SH-SY5Y (cell line): ENCODE results near the gene NKIRAS2.

Experiments
- GATA2 ChIP-seq: IDR thresholded peaks from 2 replicates; pipeline ENCODE4 v1.6.1; 2011; ENCODE audit warnings: mild to moderate bottlenecking, low read depth, low read length
- GATA3 ChIP-seq: IDR thresholded peaks from 2 replicates; pipeline ENCODE4 v1.6.1; 2011; ENCODE audit warnings: low read depth, mild to moderate bottlenecking, low read length, moderate library complexity

Gene NKIRAS2

GRCh38 chr17:42010898-42011516 lies 8.9 kb upstream of the NKIRAS2 start:
- TF ChIP-seq GATA3 (no peak), GATA2 (no peak)

DNA sequence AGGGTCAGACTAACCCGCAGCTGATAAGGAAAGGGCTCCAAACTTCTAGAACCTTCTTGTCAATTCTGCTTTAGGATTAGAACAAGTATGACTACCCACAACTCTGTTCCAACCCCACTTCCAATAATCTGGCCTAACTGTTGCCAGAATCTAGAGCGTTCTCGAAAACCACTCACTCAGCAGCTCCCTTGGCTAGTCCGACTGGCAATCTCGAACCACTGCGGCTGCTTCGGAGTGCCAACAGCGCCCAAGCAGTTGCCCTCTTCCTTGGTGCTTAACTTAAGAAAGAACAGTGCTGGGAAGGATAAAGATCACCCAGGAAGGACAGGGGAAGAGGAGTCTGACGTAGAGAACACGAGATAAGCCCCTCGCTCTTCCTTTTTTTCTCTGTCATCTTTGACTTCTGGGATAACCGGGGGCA lies 3.5 kb upstream of the NKIRAS2 start:
- TF ChIP-seq GATA2 (no peak), GATA3 (no peak)

DNA sequence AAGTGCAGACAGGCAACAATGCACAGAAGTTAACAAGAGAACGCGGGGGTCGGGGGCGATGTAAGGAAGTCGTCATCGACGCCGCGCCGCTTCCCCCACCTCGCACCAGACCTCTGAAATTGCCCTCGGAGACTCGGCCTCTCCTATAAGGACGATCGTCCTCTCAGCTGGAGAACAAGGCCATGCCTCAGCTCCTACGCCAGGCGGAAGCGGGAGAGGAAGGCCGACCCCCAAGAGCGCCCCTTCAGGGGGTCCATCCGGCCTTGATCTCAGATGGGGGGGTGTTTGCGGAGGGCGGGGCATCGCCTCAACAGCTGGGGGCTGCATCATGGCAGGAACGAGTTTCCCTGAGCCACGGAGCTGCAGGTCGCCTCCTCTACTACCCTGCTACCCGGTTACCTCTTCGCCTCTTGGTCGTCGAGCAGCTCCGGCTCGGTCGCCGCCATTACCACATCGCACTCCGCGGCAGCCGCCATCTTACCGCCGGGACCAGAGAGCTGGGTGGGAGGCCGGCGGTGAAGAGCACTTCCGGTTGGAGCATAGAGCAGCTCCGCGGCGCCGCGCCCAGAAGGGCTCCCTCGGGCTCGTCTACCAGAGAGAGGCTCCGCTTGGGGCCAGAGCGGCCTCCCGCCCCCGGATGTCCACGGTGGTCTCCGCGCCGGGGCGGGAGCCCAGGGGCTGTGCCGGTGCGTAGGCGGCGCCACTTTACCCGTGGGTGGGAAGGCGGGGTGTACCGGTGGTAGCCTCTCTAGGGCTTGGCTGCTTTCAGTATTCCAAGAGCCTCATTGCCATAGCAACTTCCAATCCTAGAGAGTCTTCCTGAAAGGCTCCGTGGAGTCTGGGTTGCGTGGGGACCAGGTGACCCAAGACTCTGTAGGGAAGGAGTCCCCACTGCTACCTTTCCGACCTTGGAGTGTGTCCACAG lies 2.7 kb upstream of the NKIRAS2 start, which contains the start of gene DNAJC7:
Gene DNAJC7, minus strand, starts transcription at position 499 of the 925 bp plus-strand sequence. Its CDS starts 23 bp downstream, at position 476.
- no peak for TF ChIP-seq GATA3
- no peak; the same call in 1 of the 2 replicates for TF ChIP-seq GATA2

GRCh38 chr17:42017866-42018200 lies 2.1 kb upstream of the NKIRAS2 start:
- TF ChIP-seq GATA2 (no peak), GATA3 (no peak)

DNA sequence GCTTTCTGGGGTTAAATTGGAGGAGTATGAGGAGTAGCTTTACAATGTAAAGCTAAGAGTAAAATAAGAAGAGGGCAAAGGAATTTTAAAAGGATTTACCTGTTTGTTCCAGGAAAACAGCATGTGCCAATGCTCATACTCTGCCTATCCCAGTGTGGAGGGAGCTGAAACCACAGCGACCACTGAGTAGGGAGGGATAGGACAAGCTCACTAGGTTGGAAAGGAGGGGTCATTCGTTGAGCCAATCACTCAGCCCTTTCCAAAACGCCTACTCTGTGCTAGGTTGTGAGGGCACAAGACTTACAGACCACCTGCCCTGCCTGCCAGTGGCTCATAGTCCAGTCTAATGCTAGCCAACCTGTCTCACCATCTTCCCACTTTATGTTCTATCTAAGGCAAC lies 1.6 kb upstream of the NKIRAS2 start:
- TF ChIP-seq GATA2, result no peak
- TF ChIP-seq GATA3, result no peak

GRCh38 chr17:42018988-42019387 lies 902 bp upstream of the NKIRAS2 start:
- TF ChIP-seq GATA2, result no peak
- TF ChIP-seq GATA3, result no peak

GRCh38 chr17:42023524-42024349 lies 3.8 kb downstream of the NKIRAS2 start:
- TF ChIP-seq GATA2, result no peak
- no peak for TF ChIP-seq GATA3

GRCh38 chr17:42025191-42025579 lies 5.3 kb downstream of the NKIRAS2 start:
- TF ChIP-seq GATA3 (no peak), GATA2 (no peak)

GRCh38 chr17:42025936-42026335 lies 6.0 kb downstream of the NKIRAS2 start:
- TF ChIP-seq GATA2 (no peak), GATA3 (no peak)

DNA sequence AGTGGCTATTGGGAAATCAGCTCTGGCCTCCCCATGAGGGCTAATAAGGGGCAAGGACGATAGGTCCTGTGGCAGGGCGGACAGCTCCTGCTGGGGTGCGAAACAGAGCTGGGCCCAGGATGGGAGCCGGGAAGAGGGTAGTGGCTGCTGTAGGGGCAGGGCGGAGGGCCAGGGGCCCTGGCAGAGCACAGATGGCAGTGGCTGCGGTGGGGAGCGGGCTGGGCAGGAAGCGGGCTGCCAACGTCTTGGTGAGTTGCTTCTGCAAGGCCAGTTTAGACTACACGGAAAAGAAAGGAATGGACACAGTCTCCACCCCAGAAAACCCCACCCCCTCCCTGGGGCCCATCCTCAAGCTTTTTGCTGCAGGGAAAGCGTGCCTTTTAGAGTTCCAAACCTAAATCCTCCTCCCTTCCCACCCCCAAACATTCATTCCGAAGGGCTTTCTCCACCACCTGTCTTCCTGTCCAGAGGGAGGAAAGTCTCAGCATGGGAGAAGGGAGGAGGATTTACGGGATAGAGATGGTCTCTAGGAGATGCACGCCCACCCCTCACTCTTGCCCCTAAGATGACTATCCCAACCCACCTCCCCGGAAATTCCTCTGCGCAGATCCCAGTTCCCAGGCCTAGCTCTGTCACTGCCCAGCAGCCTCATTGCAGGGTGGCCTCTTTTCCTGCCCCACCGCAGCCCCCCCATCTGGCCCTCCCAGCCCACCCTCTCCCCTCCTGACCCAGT lies 7.1 kb downstream of the NKIRAS2 start:
- TF ChIP-seq GATA3 (no peak), GATA2 (no peak)

- no peak for TF ChIP-seq GATA3
- TF ChIP-seq GATA2, result no peak
Measured at GRCh38 chr17:42027590-42027889, 7.7 kb downstream of the NKIRAS2 start.

DNA sequence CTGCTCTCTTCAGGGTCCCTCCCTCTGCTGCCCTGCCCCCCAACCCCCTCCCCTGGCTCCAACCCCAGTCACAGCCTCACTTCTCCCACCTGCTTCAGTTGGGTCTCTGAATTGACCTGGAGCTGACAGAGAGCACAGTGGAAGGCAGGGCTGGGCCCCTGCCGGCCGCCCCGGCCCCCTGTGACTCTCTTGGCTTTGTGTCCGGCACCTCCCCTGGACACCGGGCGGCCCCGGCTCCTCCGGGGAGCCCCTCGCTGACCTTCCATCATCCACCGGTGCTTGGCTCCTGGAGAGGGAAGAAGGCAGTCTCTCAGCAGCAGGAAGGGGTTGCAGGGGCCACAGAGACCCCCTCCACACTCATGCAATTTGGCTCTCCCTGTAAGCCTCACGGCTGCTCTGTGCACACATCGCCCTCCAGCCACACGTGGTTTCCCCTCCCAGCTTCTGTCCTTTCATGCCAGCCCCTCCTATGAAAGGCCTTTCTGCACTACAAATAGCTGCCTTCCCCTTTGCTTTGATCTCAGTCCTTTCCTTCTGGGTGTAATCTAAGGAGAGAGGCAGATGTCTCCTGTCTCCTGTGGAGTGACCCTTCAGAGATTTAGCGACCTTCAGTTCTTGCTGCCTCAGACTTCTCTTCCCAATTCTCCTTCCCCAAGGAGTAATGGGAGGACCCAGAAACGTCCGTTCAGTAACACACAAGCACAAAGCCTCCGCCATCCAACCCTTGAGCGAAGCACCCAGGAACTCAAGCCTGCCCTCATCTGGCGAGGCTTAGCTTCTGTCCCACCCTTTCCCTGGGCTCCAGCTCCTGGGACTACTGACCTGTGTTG lies 8.3 kb downstream of the NKIRAS2 start:
- TF ChIP-seq GATA2, result no peak
- TF ChIP-seq GATA3, result no peak

DNA sequence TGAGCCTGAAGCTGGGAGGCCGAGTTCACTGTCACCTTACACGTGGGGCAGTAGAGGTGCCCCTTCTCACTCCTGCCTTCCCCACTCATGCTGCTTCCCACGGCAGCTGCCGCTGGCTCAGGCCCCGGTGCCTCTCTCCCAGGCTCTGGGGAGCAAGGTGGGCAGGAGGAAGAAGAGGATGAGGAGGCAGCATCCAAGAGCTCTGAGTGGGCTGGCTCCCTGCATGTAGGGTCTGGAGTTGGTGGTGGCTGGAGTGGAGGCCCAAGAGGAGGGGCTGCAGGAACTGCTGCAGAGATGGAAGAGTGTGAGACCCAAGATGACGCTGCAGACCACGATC lies 8.9 kb downstream of the NKIRAS2 start:
- TF ChIP-seq GATA2 (no peak), GATA3 (no peak)
